ENCODE measurements around the gene CUL2.
"Not testable (repeated sequence)": the region's sequence is repeated elsewhere in the genome, so short reads cannot be mapped to it uniquely, and the experiment has no call there.

The CUL2 gene

DNA sequence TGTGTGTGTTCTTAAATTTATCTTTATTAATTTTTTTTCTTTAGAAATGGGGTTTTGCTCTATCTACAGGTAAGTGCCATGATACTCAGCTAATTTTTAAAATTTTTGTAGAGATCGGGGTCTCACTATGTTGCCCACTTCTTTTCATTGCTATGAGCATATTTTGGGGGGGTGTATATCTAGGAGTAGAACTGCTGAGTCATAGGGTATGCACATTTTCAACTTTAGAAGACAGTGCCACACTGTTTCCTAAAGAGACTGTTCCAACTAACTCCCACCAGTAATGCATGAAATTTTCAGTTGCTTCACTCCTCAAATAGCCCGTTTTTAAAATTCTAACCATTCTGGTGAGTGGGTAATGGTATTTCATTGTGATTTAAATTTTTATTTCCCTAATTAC lies 108.3 kb downstream of the CUL2 start:
- TF ChIP-seq CTCF (IDR thresholded peaks at IDR 0.05; ENCODE audit: low read depth, low read length) = no peak
- no peak overlapping the region for H3K4me3 ChIP-seq (ENCODE audit: low read depth, low read length)

- no peak overlapping the region for H3K4me3 ChIP-seq (ENCODE audit: low read depth, low read length)
- no peak for TF ChIP-seq CTCF (IDR thresholded peaks at IDR 0.05; ENCODE audit: low read depth, low read length)
Observed at GRCh38 chr10:34979938-34980337, 110.2 kb downstream of the CUL2 start.

DNA sequence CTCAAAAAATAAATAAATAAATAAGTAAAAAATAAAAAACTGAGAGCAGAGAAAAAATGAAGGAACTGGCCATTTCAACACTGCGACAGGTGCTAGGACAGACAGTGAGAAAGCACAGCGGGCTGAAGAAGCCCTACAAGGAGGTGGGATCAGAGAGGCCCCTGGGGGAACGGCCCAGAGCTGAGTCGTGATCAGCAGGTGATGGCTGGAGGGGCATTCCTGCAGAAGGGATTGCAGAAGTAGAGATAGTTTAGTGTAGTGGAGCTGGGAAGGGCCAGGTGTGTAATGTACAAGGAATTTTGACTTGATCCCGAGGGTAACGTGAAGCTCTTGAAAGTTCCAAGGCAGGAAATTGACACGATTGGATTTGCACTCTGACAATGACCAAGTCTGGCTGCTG lies 112.1 kb downstream of the CUL2 start:
- no peak for TF ChIP-seq CTCF (IDR thresholded peaks at IDR 0.05; ENCODE audit: low read depth, low read length)
- no peak overlapping the region for H3K4me3 ChIP-seq (ENCODE audit: low read depth, low read length)

DNA sequence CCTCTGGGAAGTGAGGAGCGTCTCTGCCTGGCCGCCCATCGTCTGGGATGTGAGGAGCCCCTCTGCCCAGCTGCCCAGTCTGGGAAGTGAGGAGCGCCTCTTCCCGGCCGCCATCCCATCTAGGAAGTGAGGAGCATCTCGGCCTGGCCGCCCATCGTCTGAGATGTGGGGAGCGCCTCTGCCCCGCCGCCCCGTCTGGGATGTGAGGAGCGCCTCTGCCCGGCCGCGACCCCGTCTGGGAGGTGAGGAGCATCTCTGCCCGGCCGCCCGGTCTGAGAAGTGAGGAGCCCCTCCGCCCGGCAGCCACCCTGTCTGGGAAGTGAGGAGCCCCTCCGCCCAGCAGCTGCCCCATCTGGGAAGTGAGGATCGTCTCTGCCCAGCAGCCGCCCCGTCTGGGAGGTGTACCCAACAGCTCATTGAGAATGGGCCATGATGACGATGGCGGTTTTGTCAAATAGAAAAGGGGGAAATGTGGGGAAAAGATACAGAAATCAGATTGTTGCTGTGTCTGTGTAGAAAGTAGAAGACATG lies 113.7 kb downstream of the CUL2 start:
- H3K4me3 ChIP-seq (ENCODE audit: low read depth, low read length) = not testable (repeated sequence)

- not testable (repeated sequence) for H3K4me3 ChIP-seq (ENCODE audit: low read depth, low read length)
Observed at GRCh38 chr10:34974364-34975065, 115.6 kb downstream of the CUL2 start.

DNA sequence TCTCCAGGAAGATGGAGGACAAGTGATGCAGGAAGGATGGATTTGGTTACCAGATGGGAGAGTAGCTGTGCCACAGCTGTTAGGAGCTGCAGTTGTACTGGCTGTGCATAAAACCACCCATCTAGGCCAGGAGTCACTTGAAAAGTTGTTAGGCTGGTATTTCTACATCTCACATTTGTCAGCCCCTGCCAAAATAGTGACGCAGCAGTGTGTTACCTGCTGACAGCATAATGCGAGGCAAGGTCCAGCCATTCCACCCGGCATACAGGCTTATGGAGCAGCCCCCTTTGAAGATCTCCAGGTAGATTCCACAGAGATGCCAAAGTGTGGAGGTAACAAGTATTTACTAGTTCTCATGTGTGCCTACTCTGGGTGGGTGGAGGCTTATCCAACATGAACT lies 116.4 kb downstream of the CUL2 start:
- not testable (repeated sequence) for H3K4me3 ChIP-seq (ENCODE audit: low read depth, low read length)

DNA sequence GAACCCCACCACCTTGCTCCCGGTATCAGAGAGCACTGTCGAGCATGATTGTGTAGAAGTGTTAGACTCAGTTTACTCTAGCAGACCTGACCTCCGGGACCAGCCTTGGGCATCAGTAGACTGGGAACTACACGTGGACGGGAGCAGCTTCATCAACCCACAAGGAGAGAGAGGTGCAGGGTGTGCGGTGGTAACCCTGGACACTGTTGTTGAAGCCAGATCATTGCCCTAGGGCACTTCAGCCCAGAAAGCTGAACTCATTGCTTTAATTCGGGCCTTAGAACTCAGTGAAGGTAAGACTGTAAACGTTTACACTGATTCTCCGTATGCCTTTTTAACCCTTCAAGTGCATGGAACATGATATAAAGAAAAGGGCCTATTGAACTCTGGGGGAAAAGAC lies 117.0 kb downstream of the CUL2 start:
- not testable (repeated sequence) for H3K4me3 ChIP-seq (ENCODE audit: low read depth, low read length)

GRCh38 chr10:34972591-34972990 lies 117.5 kb downstream of the CUL2 start:
- H3K4me3 ChIP-seq (ENCODE audit: low read depth, low read length) = not testable (repeated sequence)

DNA sequence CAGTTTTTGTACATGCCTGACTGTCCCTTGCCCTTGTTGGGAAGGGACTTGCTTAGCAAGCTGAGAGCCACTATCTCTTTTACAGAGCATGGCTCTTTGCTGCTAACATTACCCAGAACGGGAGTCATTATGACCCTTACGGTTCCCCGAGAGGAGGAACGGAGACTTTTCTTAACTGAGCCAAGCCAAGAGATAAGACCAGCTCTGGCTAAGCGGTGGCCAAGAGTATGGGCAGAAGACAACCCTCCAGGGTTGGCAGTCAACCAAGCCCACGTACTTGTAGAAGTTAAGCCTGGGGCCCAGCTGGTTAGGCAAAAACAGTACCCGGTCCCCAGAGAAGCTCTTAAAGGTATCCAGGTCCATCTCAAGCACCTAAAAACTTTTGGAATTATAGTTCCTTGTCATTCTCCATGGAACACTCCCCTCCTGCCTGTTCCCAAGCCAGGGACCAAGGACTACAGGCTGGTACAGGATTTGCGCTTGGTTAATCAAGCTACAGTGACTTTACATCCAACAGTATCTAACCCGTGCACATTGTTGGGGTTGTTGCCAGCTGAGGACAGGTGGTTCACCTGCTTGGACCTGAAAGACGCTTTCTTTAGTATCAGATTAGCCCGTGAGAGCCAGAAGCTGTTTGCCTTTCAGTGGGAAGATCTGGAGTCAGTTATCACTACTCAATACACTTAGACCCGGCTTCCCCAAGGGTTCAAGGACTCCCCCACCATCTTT lies 118.4 kb downstream of the CUL2 start:
- not testable (repeated sequence) for H3K4me3 ChIP-seq (ENCODE audit: low read depth, low read length)

DNA sequence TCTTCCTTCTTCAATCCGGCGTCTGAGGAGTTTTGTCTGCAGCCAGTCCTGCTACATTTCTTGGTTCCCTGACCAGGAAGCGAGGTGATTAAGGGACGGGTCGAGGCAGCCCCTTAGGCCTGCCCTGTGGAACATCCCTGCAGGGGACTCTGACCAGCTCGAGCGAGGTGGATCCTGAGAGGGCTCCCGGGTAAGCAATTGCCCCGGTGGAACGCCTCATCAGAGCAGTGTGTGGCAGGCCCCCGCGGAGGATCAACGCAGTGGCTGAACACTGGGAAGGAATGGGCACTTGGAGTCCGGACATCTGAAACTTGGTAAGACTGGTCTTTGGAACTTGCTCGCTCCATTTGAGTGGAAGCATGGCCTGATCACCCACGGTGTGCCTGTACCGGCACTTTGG lies 121.0 kb downstream of the CUL2 start:
- H3K4me3 ChIP-seq (ENCODE audit: low read depth, low read length) = no peak overlapping the region
- TF ChIP-seq CTCF (IDR thresholded peaks at IDR 0.05; ENCODE audit: low read depth, low read length) = no peak

All from WI38 (cell line).